Measurements from ENCODE around the gene SLC39A2. TPM values are rescaled to one million over a fixed set of nuclear protein-coding genes. Genes with fewer than 3 reads are reported as not detected.

SLC39A2 gene
- total and polyA plus RNA-seq, 9 of the 15 experiments (the other 6 are each of a cell fraction or from before 2014, with no cell fraction given): 0.06 to 0.09 TPM; not detected in 7

DNA sequence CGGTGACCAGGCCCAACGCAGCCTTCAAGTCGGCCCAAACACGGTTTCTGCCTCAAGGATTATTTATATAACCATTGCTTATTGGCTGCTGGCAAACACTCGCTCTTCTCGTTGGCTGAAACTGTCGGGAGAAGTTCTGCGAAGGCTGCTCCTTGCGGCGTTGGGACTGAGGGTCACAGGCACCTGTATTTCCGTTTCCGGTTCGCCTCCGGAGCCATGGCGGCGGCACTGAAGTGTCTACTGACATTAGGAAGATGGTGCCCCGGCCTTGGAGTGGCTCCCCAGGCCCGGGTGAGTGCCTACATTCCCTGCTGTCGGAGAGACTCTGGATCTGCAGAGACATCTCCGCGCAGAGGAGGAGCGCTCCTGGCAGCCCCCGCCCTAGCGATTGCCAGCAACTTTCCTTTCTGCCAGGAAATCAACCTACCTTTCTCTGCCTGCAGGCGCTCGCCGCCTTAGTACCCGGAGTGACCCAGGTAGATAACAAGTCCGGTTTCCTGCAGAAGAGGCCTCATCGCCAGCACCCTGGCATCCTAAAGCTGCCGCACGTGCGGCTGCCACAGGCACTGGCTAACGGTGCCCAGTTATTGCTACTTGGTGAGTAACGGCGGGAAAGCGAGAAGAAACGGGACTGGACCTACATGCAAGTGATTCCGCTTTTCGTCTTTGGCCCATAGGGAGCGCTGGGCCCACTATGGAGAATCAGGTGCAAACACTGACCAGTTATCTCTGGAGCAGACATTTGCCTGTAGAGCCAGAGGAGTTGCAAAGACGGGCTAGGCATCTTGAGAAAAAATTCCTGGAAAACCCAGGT is 9.1 kb upstream of the SLC39A2 start, which contains the start of gene METTL17 (continued):
- no peak for TF ChIP-seq JUNB (CRISPR knock-in tag; conservative IDR thresholded peaks at IDR 0.05)
- TF ChIP-seq SMC3 (conservative IDR thresholded peaks at IDR 0.05; ENCODE audit: insufficient read depth, low read depth, low read length): no peak
- no peak for TF ChIP-seq RFX1 (IDR thresholded peaks at IDR 0.05)
- TF ChIP-seq STAT5B (CRISPR knock-in tag; IDR thresholded peaks at IDR 0.05): no peak
- TF ChIP-seq, protein P1, sequence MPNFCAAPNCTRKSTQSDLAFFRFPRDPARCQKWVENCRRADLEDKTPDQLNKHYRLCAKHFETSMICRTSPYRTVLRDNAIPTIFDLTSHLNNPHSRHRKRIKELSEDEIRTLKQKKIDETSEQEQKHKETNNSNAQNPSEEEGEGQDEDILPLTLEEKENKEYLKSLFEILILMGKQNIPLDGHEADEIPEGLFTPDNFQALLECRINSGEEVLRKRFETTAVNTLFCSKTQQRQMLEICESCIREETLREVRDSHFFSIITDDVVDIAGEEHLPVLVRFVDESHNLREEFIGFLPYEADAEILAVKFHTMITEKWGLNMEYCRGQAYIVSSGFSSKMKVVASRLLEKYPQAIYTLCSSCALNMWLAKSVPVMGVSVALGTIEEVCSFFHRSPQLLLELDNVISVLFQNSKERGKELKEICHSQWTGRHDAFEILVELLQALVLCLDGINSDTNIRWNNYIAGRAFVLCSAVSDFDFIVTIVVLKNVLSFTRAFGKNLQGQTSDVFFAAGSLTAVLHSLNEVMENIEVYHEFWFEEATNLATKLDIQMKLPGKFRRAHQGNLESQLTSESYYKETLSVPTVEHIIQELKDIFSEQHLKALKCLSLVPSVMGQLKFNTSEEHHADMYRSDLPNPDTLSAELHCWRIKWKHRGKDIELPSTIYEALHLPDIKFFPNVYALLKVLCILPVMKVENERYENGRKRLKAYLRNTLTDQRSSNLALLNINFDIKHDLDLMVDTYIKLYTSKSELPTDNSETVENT (CRISPR knock-in tag; IDR thresholded peaks at IDR 0.05): no peak
- TF ChIP-seq DMBX1 (CRISPR knock-in tag; IDR thresholded peaks at IDR 0.05; ENCODE audit: borderline replicate concordance): no peak
- no peak for TF ChIP-seq RBM22 (IDR thresholded peaks at IDR 0.05; ENCODE audit: low read depth, low read length, poor library complexity, severe bottlenecking)
- TF ChIP-seq, protein P2, sequence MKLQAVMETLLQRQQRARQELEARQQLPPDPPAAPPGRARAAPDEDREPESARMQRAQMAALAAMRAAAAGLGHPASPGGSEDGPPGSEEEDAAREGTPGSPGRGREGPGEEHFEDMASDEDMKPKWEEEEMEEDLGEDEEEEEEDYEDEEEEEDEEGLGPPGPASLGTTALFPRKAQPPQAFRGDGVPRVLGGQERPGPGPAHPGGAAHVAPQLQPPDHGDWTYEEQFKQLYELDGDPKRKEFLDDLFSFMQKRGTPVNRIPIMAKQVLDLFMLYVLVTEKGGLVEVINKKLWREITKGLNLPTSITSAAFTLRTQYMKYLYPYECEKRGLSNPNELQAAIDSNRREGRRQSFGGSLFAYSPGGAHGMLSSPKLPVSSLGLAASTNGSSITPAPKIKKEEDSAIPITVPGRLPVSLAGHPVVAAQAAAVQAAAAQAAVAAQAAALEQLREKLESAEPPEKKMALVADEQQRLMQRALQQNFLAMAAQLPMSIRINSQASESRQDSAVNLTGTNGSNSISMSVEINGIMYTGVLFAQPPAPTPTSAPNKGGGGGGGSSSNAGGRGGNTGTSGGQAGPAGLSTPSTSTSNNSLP (IDR thresholded peaks at IDR 0.05; ENCODE audit: borderline replicate concordance, low read depth, low read length): no peak
- no peak for TF ChIP-seq FOSL1 (tag; conservative IDR thresholded peaks at IDR 0.05)
- TF ChIP-seq KAT7 (CRISPR knock-in tag; IDR thresholded peaks at IDR 0.05; ENCODE audit: borderline replicate concordance): no peak
- TF ChIP-seq, protein P3, sequence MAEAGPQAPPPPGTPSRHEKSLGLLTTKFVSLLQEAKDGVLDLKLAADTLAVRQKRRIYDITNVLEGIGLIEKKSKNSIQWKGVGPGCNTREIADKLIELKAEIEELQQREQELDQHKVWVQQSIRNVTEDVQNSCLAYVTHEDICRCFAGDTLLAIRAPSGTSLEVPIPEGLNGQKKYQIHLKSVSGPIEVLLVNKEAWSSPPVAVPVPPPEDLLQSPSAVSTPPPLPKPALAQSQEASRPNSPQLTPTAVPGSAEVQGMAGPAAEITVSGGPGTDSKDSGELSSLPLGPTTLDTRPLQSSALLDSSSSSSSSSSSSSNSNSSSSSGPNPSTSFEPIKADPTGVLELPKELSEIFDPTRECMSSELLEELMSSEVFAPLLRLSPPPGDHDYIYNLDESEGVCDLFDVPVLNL (CRISPR knock-in tag; IDR thresholded peaks at IDR 0.05; ENCODE audit: low read depth): no peak
- TF ChIP-seq ELF4 (CRISPR knock-in tag; IDR thresholded peaks at IDR 0.05): no peak
- no peak for TF ChIP-seq EWSR1 (IDR thresholded peaks at IDR 0.05; ENCODE audit: borderline replicate concordance, low read depth, partially characterized antibody)
- no peak for TF ChIP-seq RBM15 (IDR thresholded peaks at IDR 0.05; ENCODE audit: insufficient read depth, low read length)

Measured in K562 (cell line).